Thoracic aorta (tissue), 2 donors: ENCODE measurements around the gene MORF4L1. TPM values are rescaled to one million over a fixed set of nuclear protein-coding genes. Genes with fewer than 3 reads are reported as not detected.

Source experiments
- ATAC-seq: fragments of 150-250 bp; one replicate; pipeline ENCODE4 v1.8.0; 2017; ENCODE audit warnings: low read depth; ENCODE audit not compliant: insufficient number of reproducible peaks, low FRiP score
- DNase-seq: peaks from one replicate; pipeline ENCODE4 v3.0.0-alpha.2; 2020; ENCODE audit warnings: low spot score
- H3K27ac ChIP-seq, 2 donors: fragments of 200-600 bp; sonication (generic); 1 replicate in 1 of 2; 2 replicates in 1 of 2; pipeline ENCODE4 v1.5.1; 2016; ENCODE audit warnings: mild to moderate bottlenecking in 2 of 2, moderate library complexity in 2 of 2
- H3K27me3 ChIP-seq: fragments of 200-600 bp; sonication (generic); replicated peaks from 2 replicates; pipeline ENCODE4 v1.6.0; 2016; ENCODE audit warnings: mild to moderate bottlenecking; ENCODE audit not compliant: insufficient read depth
- H3K36me3 ChIP-seq: fragments of 200-600 bp; sonication (generic); one replicate; pipeline ENCODE4 v1.5.1; 2016
- H3K4me1 ChIP-seq, 2 donors: fragments of 200-600 bp; sonication (generic); 1 replicate in 1 of 2; 2 replicates in 1 of 2; pipeline versions ENCODE4 v1.5.1 to v1.6.0; 2016; ENCODE audit warnings: low read depth in 2 of 2, mild to moderate bottlenecking in 1 of 2; ENCODE audit not compliant: control insufficient read depth in 1 of 2
- H3K4me3 ChIP-seq: fragments of 200-600 bp; sonication (generic); 2 replicates; pipeline ENCODE4 v1.5.1; 2016; ENCODE audit warnings: mild to moderate bottlenecking
- H3K9me3 ChIP-seq: fragments of 200-600 bp; sonication (generic); 2 replicates; pipeline ENCODE4 v1.5.1; 2016
- total RNA-seq, 2 donors: library from RNA; depleted of rRNA; stranded (reverse); fragments of >200 nt; gene quantifications; one replicate each; pipeline versions ENCODE4 v1.1.0 to v1.2.3, GENCODE V29; 2016
- TF ChIP-seq, protein P1 (sequence below): fragments of 200-600 bp; sonication (generic); IDR thresholded peaks from one replicate; pipeline ENCODE4 v1.5.1; 2019; ENCODE audit warnings: antibody characterized with exemption

MORF4L1 gene
- total RNA-seq, 2 donors from 2014 or later: 330 to 355 TPM

DNA sequence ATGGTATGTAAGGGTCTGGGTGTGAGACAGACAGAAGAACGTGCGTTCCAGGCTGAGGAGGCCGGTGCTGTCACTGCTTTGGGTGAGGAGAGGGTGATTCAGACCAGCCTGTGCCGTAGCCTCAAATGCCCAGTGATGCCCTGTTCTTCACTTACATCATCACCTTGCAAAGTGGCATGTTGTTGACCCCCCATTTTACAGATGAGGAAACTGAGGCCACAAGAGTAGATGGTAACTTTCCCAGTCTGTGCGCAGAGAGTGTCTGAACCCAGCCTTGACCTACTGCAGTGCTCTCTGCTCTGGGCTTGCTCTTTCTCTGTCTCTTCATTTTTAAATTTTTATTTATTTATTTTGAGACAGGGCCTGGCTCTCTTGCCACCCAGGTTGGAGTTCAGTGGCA lies 73.8 kb downstream of the MORF4L1 start:
- Histone ChIP-seq H3K4me1 (peaks cover 2 to 21% of the 10 kb centered on the region in 2 donors), H3K9me3 (no peaks in the 10 kb centered on the region), H3K27ac (no peak overlapping the region), H3K27me3 (no peaks in the 10 kb centered on the region), H3K4me3 (no peak overlapping the region), H3K36me3 (no peaks in the 10 kb centered on the region)
- DNase-seq: no peak
- TF ChIP-seq, protein P1, sequence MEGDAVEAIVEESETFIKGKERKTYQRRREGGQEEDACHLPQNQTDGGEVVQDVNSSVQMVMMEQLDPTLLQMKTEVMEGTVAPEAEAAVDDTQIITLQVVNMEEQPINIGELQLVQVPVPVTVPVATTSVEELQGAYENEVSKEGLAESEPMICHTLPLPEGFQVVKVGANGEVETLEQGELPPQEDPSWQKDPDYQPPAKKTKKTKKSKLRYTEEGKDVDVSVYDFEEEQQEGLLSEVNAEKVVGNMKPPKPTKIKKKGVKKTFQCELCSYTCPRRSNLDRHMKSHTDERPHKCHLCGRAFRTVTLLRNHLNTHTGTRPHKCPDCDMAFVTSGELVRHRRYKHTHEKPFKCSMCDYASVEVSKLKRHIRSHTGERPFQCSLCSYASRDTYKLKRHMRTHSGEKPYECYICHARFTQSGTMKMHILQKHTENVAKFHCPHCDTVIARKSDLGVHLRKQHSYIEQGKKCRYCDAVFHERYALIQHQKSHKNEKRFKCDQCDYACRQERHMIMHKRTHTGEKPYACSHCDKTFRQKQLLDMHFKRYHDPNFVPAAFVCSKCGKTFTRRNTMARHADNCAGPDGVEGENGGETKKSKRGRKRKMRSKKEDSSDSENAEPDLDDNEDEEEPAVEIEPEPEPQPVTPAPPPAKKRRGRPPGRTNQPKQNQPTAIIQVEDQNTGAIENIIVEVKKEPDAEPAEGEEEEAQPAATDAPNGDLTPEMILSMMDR: no peak
- ATAC-seq: no peak

DNA sequence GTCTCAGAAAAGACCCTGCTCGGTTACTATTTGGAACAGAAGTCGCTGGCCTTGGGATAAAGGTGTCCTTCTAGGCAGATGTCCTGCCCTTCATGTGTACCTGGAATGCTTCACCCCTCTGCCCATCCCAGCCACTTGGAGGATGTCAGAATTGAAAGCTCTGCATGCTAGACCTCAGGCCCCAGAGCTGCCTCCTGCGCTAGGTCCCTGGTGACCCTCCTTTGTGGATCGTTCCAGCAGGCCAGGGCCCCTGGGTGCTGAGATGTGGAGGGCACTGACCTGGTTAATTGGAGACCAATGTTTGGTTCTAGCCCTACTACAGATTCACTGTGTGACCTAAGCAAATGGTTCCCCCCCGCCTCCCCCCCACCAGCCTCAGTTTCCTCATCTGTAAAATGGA lies 74.8 kb downstream of the MORF4L1 start:
- no peak for ATAC-seq
- TF ChIP-seq, protein P1: no peak

More for the DNA sequence above, 74.8 kb downstream of the MORF4L1 start:
- no peaks in the 10 kb centered on the region for H3K9me3 ChIP-seq
- peaks cover 7 to 27% of the 10 kb centered on the region in 2 donors for H3K4me1 ChIP-seq
- H3K27ac ChIP-seq: no peak overlapping the region
- no peak overlapping the region for H3K4me3 ChIP-seq
- no peak for DNase-seq
- H3K27me3 ChIP-seq: no peaks in the 10 kb centered on the region
- no peaks in the 10 kb centered on the region for H3K36me3 ChIP-seq

Other genes with a start within 250 kb of the MORF4L1 start
- not detected for gene CHRNB4, start 231.7 kb upstream of the MORF4L1 start, total RNA-seq
- gene ADAMTS7, start 61.4 kb upstream of the MORF4L1 start, total RNA-seq: 10 to 100 TPM; 15.6 to 60.2 TPM
- 100 to 1,000 TPM; 136 to 149 TPM for gene CTSH, start 72.2 kb downstream of the MORF4L1 start, total RNA-seq
- not detected for gene RASGRF1, start 217.9 kb downstream of the MORF4L1 start, total RNA-seq